Gastroesophageal sphincter (tissue), 3 donors: Measurements from ENCODE around the gene FAAH2.

Source experiments
- EP300 ChIP-seq: sonication (generic); formaldehyde crosslinking; IDR thresholded peaks from one replicate; pipeline ENCODE4 v1.6.1; 2017; ENCODE audit warnings: antibody characterized with exemption, mild to moderate bottlenecking
- POLR2A ChIP-seq, 2 donors: fragments of 450-650 bp; IDR thresholded peaks; one replicate each; pipeline ENCODE4 v1.6.1; 2017; ENCODE audit warnings: antibody characterized with exemption in 2 of 2, mild to moderate bottlenecking in 2 of 2, moderate library complexity in 1 of 2
- POLR2AphosphoS5 ChIP-seq: sonication (generic); formaldehyde crosslinking; IDR thresholded peaks from one replicate; pipeline ENCODE4 v1.6.1; 2017; ENCODE audit warnings: antibody characterized with exemption
- TF ChIP-seq, protein P1 (sequence below), 4 experiments: fragments of 200-600 bp in 2 of 4; fragments of 450-650 bp in 2 of 4; sonication (generic) in 1 of 4; IDR thresholded peaks; one replicate each; pipeline ENCODE4 v1.5.1; 2017 to 2019; ENCODE audit warnings: antibody characterized with exemption in 4 of 4, mild to moderate bottlenecking in 2 of 4, moderate library complexity in 2 of 4

DNA sequence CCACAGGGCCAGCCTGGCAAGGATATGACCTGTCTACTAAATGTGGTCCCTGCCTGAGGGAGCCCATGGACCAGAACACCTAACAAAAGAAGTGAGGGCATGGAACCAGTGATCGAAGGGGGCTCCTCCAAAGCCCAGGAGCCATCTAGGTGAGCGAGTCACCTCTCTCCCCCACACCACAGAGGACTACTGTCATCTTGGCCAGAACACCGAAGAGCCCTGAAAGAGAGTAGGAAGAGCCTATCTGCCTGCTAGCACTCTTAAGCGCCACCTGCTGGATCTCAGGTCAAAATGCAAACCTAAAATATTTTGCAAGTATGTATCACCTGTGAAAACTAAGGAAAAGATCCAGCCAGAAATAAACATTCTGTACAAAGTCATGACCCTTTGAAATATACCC, 167.4 kb downstream of the FAAH2 start:
- TF ChIP-seq EP300 (no peak), POLR2AphosphoS5 (no peak), POLR2A (IDR thresholded peaks at IDR 0.05) (no peak)
- TF ChIP-seq, protein P1, sequence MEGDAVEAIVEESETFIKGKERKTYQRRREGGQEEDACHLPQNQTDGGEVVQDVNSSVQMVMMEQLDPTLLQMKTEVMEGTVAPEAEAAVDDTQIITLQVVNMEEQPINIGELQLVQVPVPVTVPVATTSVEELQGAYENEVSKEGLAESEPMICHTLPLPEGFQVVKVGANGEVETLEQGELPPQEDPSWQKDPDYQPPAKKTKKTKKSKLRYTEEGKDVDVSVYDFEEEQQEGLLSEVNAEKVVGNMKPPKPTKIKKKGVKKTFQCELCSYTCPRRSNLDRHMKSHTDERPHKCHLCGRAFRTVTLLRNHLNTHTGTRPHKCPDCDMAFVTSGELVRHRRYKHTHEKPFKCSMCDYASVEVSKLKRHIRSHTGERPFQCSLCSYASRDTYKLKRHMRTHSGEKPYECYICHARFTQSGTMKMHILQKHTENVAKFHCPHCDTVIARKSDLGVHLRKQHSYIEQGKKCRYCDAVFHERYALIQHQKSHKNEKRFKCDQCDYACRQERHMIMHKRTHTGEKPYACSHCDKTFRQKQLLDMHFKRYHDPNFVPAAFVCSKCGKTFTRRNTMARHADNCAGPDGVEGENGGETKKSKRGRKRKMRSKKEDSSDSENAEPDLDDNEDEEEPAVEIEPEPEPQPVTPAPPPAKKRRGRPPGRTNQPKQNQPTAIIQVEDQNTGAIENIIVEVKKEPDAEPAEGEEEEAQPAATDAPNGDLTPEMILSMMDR (IDR thresholded peaks at IDR 0.05), result peak in 2 of 4 experiments; percentile 11 to 50
